GM06990 (cell line): ENCODE measurements around the gene SLC28A2.
A peak's percentile ranks its signal among the peaks of the same experiment; 100 is the strongest.

Experiments
- DNase-seq: peaks from one replicate; pipeline ENCODE4 v3.0.0-alpha.2; 2011; ENCODE audit not compliant: insufficient read length; ENCODE audit errors: extremely low read depth
- H3K27me3 ChIP-seq: replicated peaks from 2 replicates; pipeline ENCODE4 v1.6.0; 2011; ENCODE audit warnings: low read length; ENCODE audit not compliant: control insufficient read depth, insufficient read depth
- H3K36me3 ChIP-seq: 2 replicates; pipeline ENCODE4 v1.5.1; 2011; ENCODE audit warnings: low read length; ENCODE audit not compliant: control insufficient read depth, insufficient read depth
- H3K4me3 ChIP-seq: replicated peaks from 2 replicates; pipeline ENCODE4 v1.5.1; 2011; ENCODE audit warnings: low read depth, mild to moderate bottlenecking, control low read depth, low read length
- TF ChIP-seq, protein P1 (sequence below): IDR thresholded peaks from 2 replicates; pipeline ENCODE4 v1.5.1; 2011; ENCODE audit warnings: low read length, control low read depth, mild to moderate bottlenecking, inconsistent platforms; ENCODE audit not compliant: insufficient read depth, poor library complexity, severe bottlenecking

SLC28A2 gene, protein sequence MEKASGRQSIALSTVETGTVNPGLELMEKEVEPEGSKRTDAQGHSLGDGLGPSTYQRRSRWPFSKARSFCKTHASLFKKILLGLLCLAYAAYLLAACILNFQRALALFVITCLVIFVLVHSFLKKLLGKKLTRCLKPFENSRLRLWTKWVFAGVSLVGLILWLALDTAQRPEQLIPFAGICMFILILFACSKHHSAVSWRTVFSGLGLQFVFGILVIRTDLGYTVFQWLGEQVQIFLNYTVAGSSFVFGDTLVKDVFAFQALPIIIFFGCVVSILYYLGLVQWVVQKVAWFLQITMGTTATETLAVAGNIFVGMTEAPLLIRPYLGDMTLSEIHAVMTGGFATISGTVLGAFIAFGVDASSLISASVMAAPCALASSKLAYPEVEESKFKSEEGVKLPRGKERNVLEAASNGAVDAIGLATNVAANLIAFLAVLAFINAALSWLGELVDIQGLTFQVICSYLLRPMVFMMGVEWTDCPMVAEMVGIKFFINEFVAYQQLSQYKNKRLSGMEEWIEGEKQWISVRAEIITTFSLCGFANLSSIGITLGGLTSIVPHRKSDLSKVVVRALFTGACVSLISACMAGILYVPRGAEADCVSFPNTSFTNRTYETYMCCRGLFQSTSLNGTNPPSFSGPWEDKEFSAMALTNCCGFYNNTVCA

DNA sequence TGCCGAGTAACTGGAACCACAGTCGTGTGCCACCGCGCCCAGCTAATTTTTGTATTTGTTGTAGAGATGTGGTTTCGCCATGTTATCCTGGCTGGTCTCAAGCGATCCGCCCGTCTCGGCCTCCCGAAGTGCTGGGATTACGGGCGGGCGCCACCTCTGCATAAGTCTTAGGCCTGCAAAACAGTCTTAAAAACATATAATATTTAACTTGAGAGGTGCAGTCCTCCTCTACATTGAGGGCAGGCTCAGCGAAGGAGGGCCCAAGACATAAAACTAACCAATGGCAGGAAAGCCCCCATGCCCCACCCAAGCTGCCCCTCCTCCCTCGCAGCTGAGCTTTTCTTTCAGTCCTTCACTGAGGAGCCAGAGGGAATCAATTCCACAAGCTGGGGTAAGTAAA lies at the start of gene SLC28A2:
Gene SLC28A2 (plus strand): TSS at position 347 of the 400 bp plus-strand sequence. CDS start 982 bp downstream, outside the sequence.
- Histone ChIP-seq H3K27me3 (no peaks in the 10 kb centered on the region), H3K4me3 (no peak within 1 kb of the TSS), H3K36me3 (no peaks in the 10 kb centered on the region)
- DNase-seq: no peak
- TF ChIP-seq, protein P1, sequence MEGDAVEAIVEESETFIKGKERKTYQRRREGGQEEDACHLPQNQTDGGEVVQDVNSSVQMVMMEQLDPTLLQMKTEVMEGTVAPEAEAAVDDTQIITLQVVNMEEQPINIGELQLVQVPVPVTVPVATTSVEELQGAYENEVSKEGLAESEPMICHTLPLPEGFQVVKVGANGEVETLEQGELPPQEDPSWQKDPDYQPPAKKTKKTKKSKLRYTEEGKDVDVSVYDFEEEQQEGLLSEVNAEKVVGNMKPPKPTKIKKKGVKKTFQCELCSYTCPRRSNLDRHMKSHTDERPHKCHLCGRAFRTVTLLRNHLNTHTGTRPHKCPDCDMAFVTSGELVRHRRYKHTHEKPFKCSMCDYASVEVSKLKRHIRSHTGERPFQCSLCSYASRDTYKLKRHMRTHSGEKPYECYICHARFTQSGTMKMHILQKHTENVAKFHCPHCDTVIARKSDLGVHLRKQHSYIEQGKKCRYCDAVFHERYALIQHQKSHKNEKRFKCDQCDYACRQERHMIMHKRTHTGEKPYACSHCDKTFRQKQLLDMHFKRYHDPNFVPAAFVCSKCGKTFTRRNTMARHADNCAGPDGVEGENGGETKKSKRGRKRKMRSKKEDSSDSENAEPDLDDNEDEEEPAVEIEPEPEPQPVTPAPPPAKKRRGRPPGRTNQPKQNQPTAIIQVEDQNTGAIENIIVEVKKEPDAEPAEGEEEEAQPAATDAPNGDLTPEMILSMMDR: no peak

DNA sequence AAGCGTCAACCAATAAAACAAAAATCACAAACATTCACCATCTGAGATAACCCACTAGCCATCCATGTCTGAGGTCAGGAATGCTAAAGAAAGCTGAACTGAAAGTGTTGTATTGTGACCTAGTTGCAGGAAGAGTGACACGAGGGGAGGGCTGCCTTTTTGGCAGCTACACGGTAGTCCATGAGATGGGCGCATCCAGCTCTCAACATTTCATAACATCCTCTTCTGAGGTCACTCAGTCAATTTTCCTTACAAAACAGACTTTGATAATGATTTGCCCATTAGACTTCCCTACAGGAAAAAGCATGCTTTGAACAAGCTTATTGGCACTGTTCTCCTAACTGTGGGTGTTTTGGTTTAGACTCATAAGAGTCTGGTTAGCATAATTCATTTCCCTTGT lies 48.9 kb upstream of the SLC28A2 start:
- TF ChIP-seq, protein P1: no peak
- no peaks in the 10 kb centered on the region for H3K27me3 ChIP-seq
- no peak for DNase-seq
- H3K36me3 ChIP-seq: no peaks in the 10 kb centered on the region
- H3K4me3 ChIP-seq: no peak overlapping the region

DNA sequence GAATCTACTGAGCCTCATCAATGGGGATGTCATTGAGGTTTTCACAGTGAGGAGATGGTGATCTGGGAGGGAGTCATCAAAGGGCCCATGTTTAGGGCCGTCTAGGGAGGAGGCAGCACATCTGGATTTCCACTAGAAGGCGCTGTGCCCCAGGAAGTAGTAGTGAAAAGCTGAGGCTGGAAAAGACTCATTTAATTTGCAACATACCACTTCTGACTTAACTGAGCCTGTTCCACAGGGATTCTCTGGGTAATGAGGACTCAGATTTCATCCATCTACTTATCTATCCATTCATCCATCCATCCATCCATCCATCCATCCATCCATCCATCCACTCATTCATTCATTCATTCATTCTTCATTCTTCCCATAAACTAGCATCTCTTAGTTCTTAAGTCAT lies 46.8 kb upstream of the SLC28A2 start:
- H3K27me3 ChIP-seq: no peaks in the 10 kb centered on the region
- TF ChIP-seq, protein P1: peak; percentile 89
- no peak for DNase-seq

DNA sequence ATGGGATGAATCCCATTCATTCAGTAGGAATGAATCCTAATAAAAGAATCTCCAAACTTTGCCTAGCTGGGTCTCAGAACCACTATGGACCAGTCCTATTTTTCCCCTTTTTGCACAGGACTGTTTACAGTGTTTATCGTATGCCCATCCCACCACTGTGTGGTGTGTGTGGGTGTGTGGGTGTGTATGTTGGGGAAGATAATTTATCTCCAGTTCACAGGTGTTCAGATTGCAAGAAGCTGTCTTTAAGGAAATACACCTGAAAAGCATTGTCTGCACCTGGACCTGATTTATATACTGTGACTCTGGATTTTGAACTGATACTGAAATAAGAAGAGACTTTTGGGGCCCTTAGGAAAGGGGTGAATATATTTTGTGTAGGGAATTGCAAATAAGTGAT lies 39.5 kb upstream of the SLC28A2 start:
- H3K36me3 ChIP-seq: no peaks in the 10 kb centered on the region
- H3K4me3 ChIP-seq: no peak overlapping the region
- DNase-seq: no peak
- no peaks in the 10 kb centered on the region; the same call in 1 of the 2 replicates for H3K27me3 ChIP-seq
- TF ChIP-seq, protein P1: no peak

More for the DNA sequence above, 46.8 kb upstream of the SLC28A2 start:
- H3K36me3 ChIP-seq: no peaks in the 10 kb centered on the region
- H3K4me3 ChIP-seq: no peak overlapping the region

DNA sequence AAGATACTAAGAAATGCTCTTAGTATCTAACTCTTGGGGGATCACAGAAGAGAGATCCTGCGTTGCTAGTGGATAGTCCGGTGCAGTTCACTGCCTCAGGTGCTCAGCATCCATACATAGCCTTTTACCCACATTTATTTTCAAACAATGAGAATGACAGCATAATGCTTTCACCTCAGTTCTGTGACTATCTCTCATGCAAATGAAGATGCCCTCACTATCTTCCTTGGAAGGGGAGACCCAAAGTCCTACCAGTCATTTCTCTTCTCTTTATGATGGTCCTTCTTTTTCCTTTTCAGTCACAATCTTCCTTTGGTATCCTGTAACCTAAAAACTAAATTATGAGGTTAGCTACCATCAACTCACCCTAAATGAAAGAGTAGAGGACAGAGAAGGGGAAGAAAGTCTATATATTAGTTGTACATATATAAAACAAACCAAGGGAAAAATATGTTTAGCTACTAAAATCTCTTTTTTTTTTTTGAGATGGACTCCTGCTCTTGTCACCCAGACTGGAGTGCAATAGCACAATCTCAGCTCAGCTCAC lies 30.9 kb upstream of the SLC28A2 start:
- no peaks in the 10 kb centered on the region for H3K36me3 ChIP-seq
- TF ChIP-seq, protein P1: no peak
- H3K4me3 ChIP-seq: no peak overlapping the region
- H3K27me3 ChIP-seq: no peaks in the 10 kb centered on the region; the same call in none of the 2 replicates
- DNase-seq: no peak
